Measurements from ENCODE around the gene GMPR. TPM values are rescaled to one million over a fixed set of nuclear protein-coding genes. Genes with fewer than 3 reads are reported as not detected.

GMPR gene
- total and polyA plus RNA-seq, 2 donors (not counting 3 experiments of a cell fraction or from before 2014, with no cell fraction given) = 36.3 to 64.0 TPM

- no peak overlapping the region for H3K27ac ChIP-seq (ENCODE audit: insufficient read depth, low read depth, low read length)
- POLR2A ChIA-PET = no interaction called here
- no peaks in the 10 kb centered on the region for H4K20me1 ChIP-seq (replicated peaks; ENCODE audit: control insufficient read depth, extremely low read depth, insufficient read depth, low read length)
- DNase-seq (ENCODE audit: low read depth, low spot score) (no peak), FAIRE-seq (no peak)
- intact Hi-C loops (cut with micrococcal nuclease) = no loop called here
- H3K9me1 ChIP-seq (replicated peaks; ENCODE audit: control insufficient read depth, extremely low read depth, insufficient read depth, low read length) = no peaks in the 10 kb centered on the region
- CTCF ChIA-PET = interaction anchor here (0.8 to 3.5 kb wide), 4 partner anchors 14 to 40 kb away, joined by 3 to 18 read pairs (median 4); partner anchors contain the start of gene GMPR
- H3K27me3 ChIP-seq (ENCODE audit: control insufficient read depth in 2 of 2, insufficient read depth in 2 of 2, low read length in 2 of 2) = no peaks in the 10 kb centered on the region
- H3K9ac ChIP-seq (replicated peaks; ENCODE audit: extremely low read depth, insufficient read depth, low read length) = no peak overlapping the region
- dilution Hi-C loops (cut with MboI; ENCODE audit: extremely low pct_ligation_motif_present, low sequenced_read_pairs) = no loop called here
- H3K36me3 ChIP-seq (ENCODE audit: control insufficient read depth in 2 of 2, extremely low read depth in 1 of 2, insufficient read depth in 2 of 2, low read length in 2 of 2) = no peaks in the 10 kb centered on the region
- H3K4me3 ChIP-seq (replicated peaks in 1 of 3; ENCODE audit: insufficient read depth in 1 of 3, low read depth in 1 of 3, low read length in 3 of 3) = no peak overlapping the region
- no peak overlapping the region for H3K4me2 ChIP-seq (ENCODE audit: insufficient read depth, low read length)
- H3K79me2 ChIP-seq (ENCODE audit: control insufficient read depth, insufficient read depth, low read length) = no peaks in the 10 kb centered on the region
- no TSS peak for BruUV-seq (replicated peaks)
- H3K4me1 ChIP-seq (ENCODE audit: control insufficient read depth, extremely low read depth, insufficient read depth, low read length) = peaks cover 9% of the 10 kb centered on the region
- no peak for TF ChIP-seq GATA2 (IDR thresholded peaks at IDR 0.05; ENCODE audit: insufficient read depth, insufficient read length, low read depth, low read length)
- TF ChIP-seq JUN (IDR thresholded peaks at IDR 0.05; ENCODE audit: borderline replicate concordance, insufficient read depth, insufficient read length, low read depth) = no peak
- TF ChIP-seq FOS (IDR thresholded peaks at IDR 0.05; ENCODE audit: borderline replicate concordance, insufficient read depth, low read length) = no peak
- no peak for TF ChIP-seq EZH2 (IDR thresholded peaks at IDR 0.05; ENCODE audit: borderline replicate concordance, low read depth, low read length, severe bottlenecking)
- no peak for TF ChIP-seq MYC (IDR thresholded peaks at IDR 0.05; ENCODE audit: low read depth, low read length)
- TF ChIP-seq MAX (IDR thresholded peaks at IDR 0.05; ENCODE audit: insufficient read depth, insufficient read length) = no peak
- TF ChIP-seq CTCF (IDR thresholded peaks at IDR 0.05; ENCODE audit: extremely low read depth in 1 of 2, insufficient read depth in 1 of 2, low read depth in 1 of 2, low read length in 2 of 2) = no peak
- no peak for TF ChIP-seq POLR2AphosphoS5 (IDR thresholded peaks at IDR 0.05; ENCODE audit: insufficient read depth, low read depth, low read length)
- no peak for TF ChIP-seq POLR2A (IDR thresholded peaks at IDR 0.05; ENCODE audit: low read depth, low read length)
- H3K9me3 ChIP-seq (replicated peaks; ENCODE audit: control insufficient read depth, insufficient read depth, low read length) = no peaks in the 10 kb centered on the region
- no peak overlapping the region for H2AFZ ChIP-seq (ENCODE audit: low read depth, low read length)
These were observed 15.6 kb upstream of the GMPR start for GRCh38 chr6:16222826-16223225.

Measured in endothelial cell of umbilical vein (primary cell).